ENCODE data around the gene ATXN2.

Gene ATXN2

GRCh38 chr12:111418594-111418880, 180.6 kb downstream of the ATXN2 start:
- H3K4me2 ChIP-seq (ENCODE audit: low read depth, low read length) = no peak overlapping the region
- H3K36me3 ChIP-seq (replicated peaks; ENCODE audit: insufficient read depth, low read length) = no peaks in the 10 kb centered on the region
- no peaks in the 10 kb centered on the region for H4K20me1 ChIP-seq (ENCODE audit: insufficient read depth, low read length)
- no peaks in the 10 kb centered on the region for H3K27me3 ChIP-seq (replicated peaks; ENCODE audit: insufficient read depth, low read length)
- TF ChIP-seq CTCF (IDR thresholded peaks at IDR 0.05; ENCODE audit: low read length) (no peak), EZH2 (optimal IDR thresholded peaks at IDR 0.05; ENCODE audit: low read depth, low read length) (no peak), EZH2phosphoT487 (IDR thresholded peaks at IDR 0.05; ENCODE audit: low read length) (no peak)
- H2AFZ ChIP-seq (ENCODE audit: low read length) = no peak overlapping the region
- H3K9me2 ChIP-seq (replicated peaks; ENCODE audit: insufficient read depth, low read length) = no peaks in the 10 kb centered on the region
- no peak for DNase-seq
- no peaks in the 10 kb centered on the region for H3K9me3 ChIP-seq (replicated peaks; ENCODE audit: insufficient read depth, low read length)
- H3K27ac ChIP-seq (ENCODE audit: low read length) = no peak overlapping the region
- no peaks in the 10 kb centered on the region for H3F3A ChIP-seq (ENCODE audit: insufficient read depth, low read length)
- H3K4me3 ChIP-seq (ENCODE audit: low read length) = no peak overlapping the region
- no peak overlapping the region for H3K9ac ChIP-seq (ENCODE audit: low read length)
- H3K4me1 ChIP-seq (ENCODE audit: low read length) = no peaks in the 10 kb centered on the region
- H3K79me2 ChIP-seq (ENCODE audit: low read length) = peaks cover 12% of the 10 kb centered on the region; the same call in 1 of the 2 replicates

- H2AFZ ChIP-seq (ENCODE audit: low read length) = no peak overlapping the region
- no peaks in the 10 kb centered on the region for H3K9me3 ChIP-seq (replicated peaks; ENCODE audit: insufficient read depth, low read length)
- no peak for DNase-seq
- peaks cover 16% of the 10 kb centered on the region; the same call in 1 of the 2 replicates for H3K79me2 ChIP-seq (ENCODE audit: low read length)
- H3K4me1 ChIP-seq (ENCODE audit: low read length) = no peaks in the 10 kb centered on the region
- no peak overlapping the region for H3K27ac ChIP-seq (ENCODE audit: low read length)
- H3K36me3 ChIP-seq (replicated peaks; ENCODE audit: insufficient read depth, low read length) = no peaks in the 10 kb centered on the region
- H4K20me1 ChIP-seq (ENCODE audit: insufficient read depth, low read length) = no peaks in the 10 kb centered on the region
- no peak overlapping the region for H3K4me2 ChIP-seq (ENCODE audit: low read depth, low read length)
- H3K9ac ChIP-seq (ENCODE audit: low read length) = no peak overlapping the region
- H3K9me2 ChIP-seq (replicated peaks; ENCODE audit: insufficient read depth, low read length) = no peaks in the 10 kb centered on the region
- no peak overlapping the region for H3K4me3 ChIP-seq (ENCODE audit: low read length)
- H3F3A ChIP-seq (ENCODE audit: insufficient read depth, low read length) = no peaks in the 10 kb centered on the region
- H3K27me3 ChIP-seq (replicated peaks; ENCODE audit: insufficient read depth, low read length) = no peaks in the 10 kb centered on the region
- TF ChIP-seq CTCF (IDR thresholded peaks at IDR 0.05; ENCODE audit: low read length) = no peak
- TF ChIP-seq EZH2 (optimal IDR thresholded peaks at IDR 0.05; ENCODE audit: low read depth, low read length) = no peak
- TF ChIP-seq EZH2phosphoT487 (IDR thresholded peaks at IDR 0.05; ENCODE audit: low read length) = no peak
Measured at GRCh38 chr12:111417784-111418593, 181.1 kb downstream of the ATXN2 start.

- H3K36me3 ChIP-seq (replicated peaks; ENCODE audit: insufficient read depth, low read length) = no peaks in the 10 kb centered on the region
- H3K79me2 ChIP-seq (ENCODE audit: low read length) = peaks cover 16% of the 10 kb centered on the region; the same call in 1 of the 2 replicates
Measured at GRCh38 chr12:111417290-111417689, 181.8 kb downstream of the ATXN2 start.

More at GRCh38 chr12:111417290-111417689, 181.8 kb downstream of the ATXN2 start:
- no peaks in the 10 kb centered on the region for H3K4me1 ChIP-seq (ENCODE audit: low read length)
- H2AFZ ChIP-seq (ENCODE audit: low read length) = no peak overlapping the region
- H3K9ac ChIP-seq (ENCODE audit: low read length) = no peak overlapping the region
- H3K9me2 ChIP-seq (replicated peaks; ENCODE audit: insufficient read depth, low read length) = no peaks in the 10 kb centered on the region
- DNase-seq = no peak
- no peak overlapping the region for H3K27ac ChIP-seq (ENCODE audit: low read length)
- H3K9me3 ChIP-seq (replicated peaks; ENCODE audit: insufficient read depth, low read length) = no peaks in the 10 kb centered on the region
- H4K20me1 ChIP-seq (ENCODE audit: insufficient read depth, low read length) = no peaks in the 10 kb centered on the region
- TF ChIP-seq EZH2phosphoT487 (IDR thresholded peaks at IDR 0.05; ENCODE audit: low read length) = no peak
- TF ChIP-seq CTCF (IDR thresholded peaks at IDR 0.05; ENCODE audit: low read length) = no peak
- TF ChIP-seq EZH2 (optimal IDR thresholded peaks at IDR 0.05; ENCODE audit: low read depth, low read length) = no peak
- H3K4me2 ChIP-seq (ENCODE audit: low read depth, low read length) = no peak overlapping the region
- no peaks in the 10 kb centered on the region for H3F3A ChIP-seq (ENCODE audit: insufficient read depth, low read length)
- no peak overlapping the region for H3K4me3 ChIP-seq (ENCODE audit: low read length)
- no peaks in the 10 kb centered on the region for H3K27me3 ChIP-seq (replicated peaks; ENCODE audit: insufficient read depth, low read length)

Data from MM.1S (cell line).